ENCODE measurements around the gene RUVBL2.

RUVBL2 gene

DNA sequence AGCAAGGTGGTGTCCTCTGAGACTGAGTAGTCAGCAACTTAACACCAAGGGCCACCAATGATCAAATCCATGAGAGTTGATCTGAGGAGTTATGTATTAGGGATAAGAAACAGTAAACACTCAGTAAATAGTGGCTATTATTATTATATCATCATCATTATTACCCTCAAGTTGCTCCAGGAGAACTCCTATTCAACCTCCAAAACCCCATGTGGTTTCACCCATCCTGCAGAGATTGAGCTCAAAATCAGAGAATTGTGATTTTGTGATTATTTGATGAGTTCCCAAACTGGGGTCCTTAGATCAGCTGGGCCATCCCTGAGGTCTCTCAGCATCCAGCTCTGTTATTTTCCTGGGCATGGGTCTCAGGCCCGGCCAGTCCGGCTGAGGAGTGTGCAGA lies 67.3 kb downstream of the RUVBL2 start:
- H3K36me3 ChIP-seq (ENCODE audit: control insufficient read depth, insufficient read depth, low read length): no peaks in the 10 kb centered on the region
- no peaks in the 10 kb centered on the region for H3K9me3 ChIP-seq (ENCODE audit: control insufficient read depth, low read length)
- H3K4me3 ChIP-seq (ENCODE audit: insufficient read depth, low read depth, low read length): no peak overlapping the region
- 92 to 97% methylated on average over 2 of the region's 2 CpGs for WGBS, 2 experiments
- H3K27ac ChIP-seq (ENCODE audit: insufficient read depth, low read depth, low read length, poor library complexity, severe bottlenecking): no peak overlapping the region
- peaks cover 20% of the 10 kb centered on the region for H3K4me1 ChIP-seq (ENCODE audit: control insufficient read depth, insufficient read depth, low read length)
- peaks cover 75% of the 10 kb centered on the region for H3K27me3 ChIP-seq (ENCODE audit: control insufficient read depth, insufficient read depth, low read length, poor library complexity, severe bottlenecking)

DNA sequence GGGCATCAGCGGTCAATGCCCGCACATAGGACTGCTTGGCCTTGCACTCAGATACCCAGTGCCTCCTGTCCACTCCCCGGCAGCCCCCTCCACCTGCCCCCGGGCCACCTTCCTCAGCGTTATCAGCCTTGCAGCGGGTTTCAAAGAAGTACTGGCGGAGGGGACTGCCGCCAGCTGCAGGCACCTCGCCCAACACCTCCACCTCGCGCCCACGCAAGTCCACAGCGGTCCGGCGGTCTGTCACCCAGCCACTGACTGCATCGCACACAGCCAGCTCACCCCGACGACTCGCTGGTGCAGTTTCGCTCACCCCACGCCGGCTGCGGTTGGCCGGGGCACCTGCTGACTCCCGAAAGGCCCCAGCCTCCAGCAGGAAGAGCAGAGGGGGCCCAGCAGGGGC lies 67.8 kb downstream of the RUVBL2 start:
- 86 to 87% methylated on average over 25 of the region's 25 CpGs for WGBS, 2 experiments

DNA sequence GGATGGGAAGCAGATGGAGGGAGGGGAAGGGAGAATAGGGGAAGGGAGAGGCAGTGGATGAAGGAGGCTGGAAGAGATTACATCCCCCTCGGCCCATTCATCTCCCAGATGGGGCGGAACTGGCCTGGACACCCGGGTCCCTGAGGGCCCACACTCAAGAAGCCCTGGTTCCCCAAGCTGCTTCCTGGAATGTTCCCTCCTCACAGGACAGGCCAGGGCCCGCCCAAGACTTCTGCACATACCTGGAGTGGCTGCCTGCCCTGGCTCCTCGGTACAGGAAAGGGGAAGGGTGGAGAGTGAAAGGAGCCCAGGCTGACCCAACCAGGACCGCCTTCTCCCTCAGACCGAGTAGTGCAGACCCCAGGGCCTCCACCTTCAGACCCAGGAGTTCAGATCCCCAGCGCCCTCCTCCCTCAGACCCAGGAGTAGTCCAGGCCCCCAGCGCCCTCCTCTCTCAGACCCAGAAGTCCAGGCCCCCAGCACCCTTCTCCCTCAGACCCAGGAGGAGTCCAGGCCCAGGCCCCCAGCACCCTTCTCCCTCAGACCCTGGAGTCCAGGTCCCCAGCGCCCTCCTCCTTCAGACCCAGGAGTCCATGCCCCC lies 70.4 kb downstream of the RUVBL2 start:
- H3K27me3 ChIP-seq (ENCODE audit: control insufficient read depth, insufficient read depth, low read length, poor library complexity, severe bottlenecking): peaks cover 66% of the 10 kb centered on the region
- H3K4me1 ChIP-seq (ENCODE audit: control insufficient read depth, insufficient read depth, low read length): peaks cover 15% of the 10 kb centered on the region
- 70 to 71% methylated on average over 10 of the region's 10 CpGs for WGBS, 2 experiments
- no peaks in the 10 kb centered on the region for H3K36me3 ChIP-seq (ENCODE audit: control insufficient read depth, insufficient read depth, low read length)
- H3K9me3 ChIP-seq (ENCODE audit: control insufficient read depth, low read length): no peaks in the 10 kb centered on the region
- H3K4me3 ChIP-seq (ENCODE audit: insufficient read depth, low read depth, low read length): peak overlapping the region; percentile 36
- no peak overlapping the region for H3K27ac ChIP-seq (ENCODE audit: insufficient read depth, low read depth, low read length, poor library complexity, severe bottlenecking)

More for the DNA sequence above, 67.8 kb downstream of the RUVBL2 start:
- H3K4me3 ChIP-seq (ENCODE audit: insufficient read depth, low read depth, low read length): no peak overlapping the region
- no peaks in the 10 kb centered on the region for H3K9me3 ChIP-seq (ENCODE audit: control insufficient read depth, low read length)
- no peaks in the 10 kb centered on the region for H3K36me3 ChIP-seq (ENCODE audit: control insufficient read depth, insufficient read depth, low read length)
- H3K4me1 ChIP-seq (ENCODE audit: control insufficient read depth, insufficient read depth, low read length): peaks cover 23% of the 10 kb centered on the region
- peaks cover 75% of the 10 kb centered on the region for H3K27me3 ChIP-seq (ENCODE audit: control insufficient read depth, insufficient read depth, low read length, poor library complexity, severe bottlenecking)
- H3K27ac ChIP-seq (ENCODE audit: insufficient read depth, low read depth, low read length, poor library complexity, severe bottlenecking): no peak overlapping the region

DNA sequence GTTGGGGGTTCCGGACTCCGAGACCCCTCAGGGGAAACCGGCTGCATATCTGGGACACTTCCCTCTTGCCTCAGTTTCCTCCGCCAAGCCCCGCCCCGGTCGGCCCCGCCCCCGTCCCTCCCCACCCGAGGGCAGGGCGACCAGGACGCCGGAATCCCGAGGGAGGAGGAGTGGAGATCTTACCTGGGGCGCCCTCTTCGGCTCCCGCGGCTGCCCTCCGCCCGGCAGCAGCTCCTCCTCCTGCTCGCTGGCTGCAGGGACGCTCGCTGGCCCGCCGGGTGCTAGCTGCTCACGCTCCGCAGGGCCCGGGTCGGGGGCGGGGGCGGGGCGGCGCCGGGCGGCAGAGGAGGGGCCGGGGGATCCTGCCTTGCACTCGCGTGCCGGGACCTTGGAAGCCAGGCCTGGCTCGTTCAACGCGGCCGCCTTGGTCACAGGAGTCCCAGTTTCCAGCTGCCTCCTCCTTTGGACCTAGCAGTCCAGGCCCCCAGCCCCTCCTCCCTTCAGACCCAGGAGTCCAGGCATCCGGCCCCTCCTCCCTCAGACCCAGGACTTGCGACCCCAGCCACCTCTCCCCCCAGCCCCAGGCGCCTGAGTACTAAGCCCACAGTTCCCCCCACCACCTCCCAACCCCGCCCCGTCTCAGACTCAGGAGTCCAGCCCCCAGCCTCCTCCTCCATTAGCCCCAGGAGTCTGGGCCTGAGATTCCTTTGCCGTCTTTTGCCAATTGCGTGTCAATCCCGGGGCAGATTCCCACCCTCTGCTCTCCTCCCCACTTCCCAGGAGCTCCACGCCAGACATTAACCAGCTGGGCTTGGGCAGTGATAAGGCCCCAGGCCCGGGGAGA lies 71.3 kb downstream of the RUVBL2 start, which contains the start of gene NTF4:
TSS of gene NTF4 (minus strand) at position 51 of the 844 bp plus-strand sequence. CDS start 2,821 bp downstream, outside the sequence.
- Histone ChIP-seq H3K27ac (ENCODE audit: insufficient read depth, low read depth, low read length, poor library complexity, severe bottlenecking) (no peak within 1 kb of the TSS), H3K27me3 (ENCODE audit: control insufficient read depth, insufficient read depth, low read length, poor library complexity, severe bottlenecking) (peaks cover 66% of the 10 kb centered on the region), H3K36me3 (ENCODE audit: control insufficient read depth, insufficient read depth, low read length) (no peaks in the 10 kb centered on the region), H3K9me3 (ENCODE audit: control insufficient read depth, low read length) (no peaks in the 10 kb centered on the region), H3K4me1 (ENCODE audit: control insufficient read depth, insufficient read depth, low read length) (peaks cover 15% of the 10 kb centered on the region), H3K4me3 (ENCODE audit: insufficient read depth, low read depth, low read length) (peak within 1 kb of the TSS; percentile 36)
- WGBS, 2 experiments: 3% methylated on average over 53 of the region's 53 CpGs

Measured in ectodermal cell (in vitro differentiated cells).